ENCODE measurements around the gene NFIA.

Gene NFIA

DNA sequence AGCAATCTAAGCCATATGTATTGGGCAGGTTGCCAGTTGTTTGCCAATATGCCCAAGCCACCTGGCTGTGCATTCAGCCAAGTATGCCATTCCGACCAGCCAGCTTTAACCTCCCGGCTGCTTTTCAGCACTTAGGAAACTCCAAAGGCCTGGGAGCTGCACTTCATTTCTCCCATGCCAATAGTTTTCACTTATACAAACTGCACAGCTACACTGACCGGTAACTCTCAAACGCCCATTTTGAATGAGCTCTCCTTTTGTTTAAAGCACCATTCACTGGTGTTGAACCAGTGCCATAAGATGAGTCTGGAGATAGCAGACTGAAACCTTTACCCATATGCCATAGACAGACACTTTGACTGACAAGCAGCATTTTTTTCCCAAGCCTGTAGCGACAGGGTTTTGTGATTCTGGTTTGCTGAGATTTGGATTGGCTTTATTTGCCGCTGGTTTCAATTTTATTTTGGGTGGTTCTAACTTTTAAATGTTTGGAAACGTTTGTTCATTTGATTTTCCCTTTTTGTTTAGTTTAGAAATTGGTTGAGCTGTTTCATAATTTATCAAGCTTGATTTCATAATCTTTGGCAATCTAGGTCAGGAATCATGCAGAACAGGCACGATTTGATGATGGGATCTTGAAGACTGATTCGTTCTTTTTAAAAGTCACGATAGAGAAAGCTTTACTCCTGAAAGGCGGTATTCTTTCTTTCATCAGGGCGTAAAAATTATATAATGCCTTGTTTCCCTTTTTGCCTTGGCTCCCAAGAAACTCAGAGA, 144.6 kb downstream of the NFIA start:
- no peak for FAIRE-seq

DNA sequence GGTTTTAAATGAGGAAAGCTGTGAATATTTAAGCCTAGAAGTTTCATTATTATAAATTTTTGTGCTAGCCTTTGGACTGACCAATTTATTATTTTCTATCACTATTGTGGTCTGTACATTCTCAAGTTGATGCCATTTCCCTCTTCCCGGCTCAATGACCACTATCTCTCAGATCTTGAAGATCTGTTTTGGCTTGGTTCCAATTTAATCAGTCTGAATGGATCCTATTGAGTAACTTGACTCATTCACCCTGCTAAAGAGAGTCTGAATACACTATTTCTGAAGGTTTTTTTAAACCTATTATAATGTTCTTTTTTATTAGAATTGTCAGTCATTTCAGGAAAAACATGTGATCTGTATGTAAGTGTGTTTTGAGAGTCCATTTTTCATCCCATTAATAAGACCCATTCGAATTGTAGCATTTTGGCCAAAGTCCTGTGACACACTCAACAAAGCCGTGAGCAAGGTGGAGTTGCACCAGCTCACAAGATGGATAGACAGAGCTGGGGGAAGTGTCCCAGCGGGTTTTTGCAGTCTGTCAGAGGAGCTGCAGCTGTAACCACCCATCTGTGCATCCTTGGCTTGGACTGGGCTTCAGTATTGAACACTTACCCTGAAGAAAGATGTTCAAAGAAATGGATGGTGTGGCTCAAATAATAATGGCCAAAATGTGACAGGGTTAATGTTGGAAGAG, 145.6 kb downstream of the NFIA start:
- no peak for FAIRE-seq

DNA sequence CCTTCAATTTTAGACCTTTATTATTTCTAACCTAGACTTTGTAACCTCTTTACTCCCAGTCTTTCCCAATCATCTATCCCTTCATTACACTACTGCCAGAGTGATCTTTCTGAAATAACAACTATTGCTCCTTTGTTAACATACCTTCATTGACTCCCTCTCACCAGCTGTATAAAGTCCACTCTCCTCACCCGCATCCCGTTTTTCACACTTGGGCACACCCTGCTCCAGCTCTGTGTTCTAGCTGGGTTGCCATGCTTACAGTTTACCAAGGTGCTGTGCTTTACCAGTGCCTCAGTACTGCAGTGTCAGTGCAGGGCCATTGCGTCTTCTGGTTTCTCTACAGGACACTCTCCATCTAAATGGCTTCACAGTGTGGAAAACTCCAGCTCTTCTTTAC, 148.2 kb downstream of the NFIA start:
- FAIRE-seq: no peak

DNA sequence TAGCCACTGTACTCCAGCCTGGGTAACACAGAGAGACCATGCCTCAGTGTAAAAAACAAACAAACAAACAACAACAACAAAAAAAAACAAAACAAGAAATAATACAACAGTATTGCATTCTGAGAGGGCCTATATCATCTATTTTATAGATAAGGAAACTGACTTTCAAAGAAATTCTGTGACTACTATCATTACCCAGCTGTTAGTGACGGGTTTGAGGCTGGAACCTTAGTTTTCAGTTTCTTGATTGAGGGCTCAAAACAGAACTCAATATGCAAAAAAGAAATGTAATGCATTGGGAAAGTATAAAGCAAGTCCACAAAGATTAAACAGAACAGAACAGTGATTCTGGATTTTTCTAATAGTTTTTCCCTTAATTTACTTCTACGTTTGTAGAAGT, 149.4 kb downstream of the NFIA start:
- no peak for FAIRE-seq

DNA sequence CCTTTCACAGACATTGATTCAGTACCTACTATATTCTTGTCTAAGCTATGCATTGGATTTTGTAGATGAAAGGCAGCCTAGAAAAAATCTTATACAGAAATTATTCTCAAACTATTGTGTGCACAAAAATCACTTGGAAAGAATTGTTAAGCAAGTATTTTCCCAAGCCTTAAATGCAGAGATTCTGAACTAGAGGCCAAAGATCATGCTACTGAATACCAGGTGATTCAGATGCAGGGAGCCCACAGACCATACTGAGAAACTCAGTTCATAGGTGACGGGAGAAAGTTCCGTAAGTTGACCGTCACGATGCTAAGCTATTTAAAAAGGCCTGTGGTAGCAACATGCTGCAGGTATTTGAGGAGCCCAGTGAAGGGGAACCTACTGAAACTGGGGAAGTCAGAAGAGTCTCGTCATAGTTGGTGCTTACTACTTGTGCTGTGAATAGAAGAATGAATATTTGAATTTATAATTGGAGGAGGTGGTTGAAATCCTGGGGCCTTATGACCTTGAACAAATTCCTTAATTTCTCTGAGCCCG, 150.8 kb downstream of the NFIA start:
- no peak for FAIRE-seq

DNA sequence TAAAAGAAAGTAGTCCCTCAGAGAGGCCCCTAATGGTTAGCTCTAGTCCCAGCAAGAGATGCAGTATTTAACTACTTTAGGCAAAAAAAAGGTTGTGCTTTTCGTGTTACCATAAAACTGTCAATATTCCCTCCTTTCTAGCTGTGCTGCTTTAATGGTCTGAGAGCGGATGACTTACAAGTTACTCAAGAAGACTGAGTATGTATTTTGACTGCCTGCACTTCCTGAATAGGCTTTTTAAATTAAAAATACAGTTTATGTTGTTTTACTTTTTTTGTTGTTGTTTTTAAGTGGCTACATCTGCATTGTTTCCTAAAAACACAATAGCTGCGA, 152.2 kb downstream of the NFIA start:
- no peak for FAIRE-seq

DNA sequence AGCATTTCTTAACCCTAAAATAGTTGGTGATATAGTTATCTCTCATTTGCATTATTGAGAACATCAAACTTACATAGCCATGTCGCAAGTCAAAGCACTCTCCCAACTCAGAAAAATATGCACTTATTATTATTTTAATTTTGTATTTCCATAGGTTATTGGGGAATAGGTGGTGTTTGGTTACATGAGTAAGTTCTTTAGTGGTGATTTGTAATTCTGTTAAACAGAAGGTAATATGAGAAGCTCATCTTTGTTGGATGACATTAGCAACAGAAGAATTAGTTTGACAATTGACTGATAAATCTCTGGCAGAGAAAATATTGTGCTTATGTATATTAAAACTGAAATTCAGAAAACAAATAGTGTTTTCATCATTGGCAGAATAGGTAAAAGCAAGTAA, 154.8 kb downstream of the NFIA start:
- FAIRE-seq: no peak

DNA sequence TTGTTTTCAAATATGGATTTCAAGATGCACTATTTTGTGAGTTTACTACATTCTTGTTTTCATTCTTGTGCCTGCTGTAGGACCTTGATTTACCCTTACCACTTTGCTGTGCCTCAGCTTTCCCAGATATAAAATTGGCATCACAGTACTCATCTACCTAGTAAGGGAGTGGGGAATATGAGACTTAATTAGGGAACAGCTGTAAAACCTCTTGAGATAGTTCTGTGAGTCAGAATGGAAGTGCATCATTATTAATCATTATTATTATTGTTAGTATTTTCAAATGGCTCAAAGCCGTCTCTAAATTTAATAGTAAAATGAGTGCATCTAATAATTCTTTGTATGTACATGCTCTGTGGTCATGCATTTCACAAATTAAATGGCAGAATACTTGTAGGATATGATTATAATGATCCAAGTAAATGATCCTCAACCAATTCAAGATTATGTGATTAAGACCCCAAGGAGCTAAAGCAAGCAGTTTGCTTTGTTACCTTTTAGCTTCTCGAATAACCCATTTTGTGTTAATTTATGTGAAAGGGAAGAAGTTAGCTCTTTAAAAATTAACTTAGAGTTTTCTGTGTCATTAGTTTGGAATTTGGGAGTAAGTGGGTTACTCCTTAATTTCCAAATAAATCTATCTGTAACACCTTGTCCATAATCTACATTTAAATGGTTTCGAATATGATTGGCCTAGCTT, 155.4 kb downstream of the NFIA start:
- no peak for FAIRE-seq

DNA sequence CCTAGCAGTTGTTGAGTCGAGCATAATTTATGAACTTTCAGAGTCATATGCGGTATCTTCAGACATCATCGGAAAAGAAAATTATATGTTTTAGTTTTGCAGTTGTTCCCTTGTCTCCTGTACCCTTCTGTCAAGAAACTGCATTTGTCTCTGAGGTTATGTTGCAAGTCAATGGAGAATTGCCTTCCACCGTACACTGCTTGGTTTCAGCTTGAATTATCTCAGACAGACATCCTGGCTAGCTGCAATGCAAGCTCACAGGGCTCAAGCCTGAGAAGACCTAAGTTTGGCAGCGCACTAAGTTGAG, 156.0 kb downstream of the NFIA start:
- FAIRE-seq: no peak

DNA sequence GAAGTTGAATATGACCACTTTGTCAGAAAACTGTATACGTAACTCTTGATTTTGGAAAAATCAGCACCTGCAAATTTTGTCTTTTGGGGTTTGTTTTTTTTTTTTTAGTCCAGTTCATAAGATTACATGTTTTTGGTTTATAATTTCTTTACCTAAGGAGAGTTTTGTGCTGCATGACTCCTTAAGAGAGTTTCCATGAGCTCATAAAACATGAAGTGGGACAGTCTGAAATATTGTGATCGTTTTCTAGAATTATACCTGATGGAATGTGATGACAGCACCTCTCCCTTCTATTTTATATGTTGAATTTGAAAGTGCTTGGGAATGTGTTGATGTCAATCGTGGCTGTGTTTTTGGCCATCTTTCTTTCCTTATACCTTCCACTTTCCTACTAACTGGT, 158.5 kb downstream of the NFIA start:
- no peak for FAIRE-seq

DNA sequence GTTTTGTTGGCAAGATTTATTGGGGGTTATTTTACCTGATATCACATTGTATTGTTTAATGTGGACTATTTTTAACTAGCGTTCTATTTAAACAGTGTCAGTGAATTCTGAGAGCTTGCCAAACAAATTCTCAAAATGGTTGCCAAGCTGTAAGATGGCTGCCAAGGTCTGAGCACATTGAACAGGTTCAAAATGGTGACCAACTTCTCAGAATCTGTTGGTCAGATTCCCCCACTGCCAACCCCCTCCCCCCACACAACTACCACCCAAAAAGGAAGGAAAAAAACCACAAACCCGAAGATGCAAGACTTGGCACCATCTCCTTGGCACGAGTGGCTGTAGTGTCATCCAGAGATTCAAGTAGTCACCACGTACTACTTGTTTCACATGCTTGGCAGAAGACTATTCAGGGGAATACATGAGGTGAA, 159.1 kb downstream of the NFIA start:
- FAIRE-seq: no peak

DNA sequence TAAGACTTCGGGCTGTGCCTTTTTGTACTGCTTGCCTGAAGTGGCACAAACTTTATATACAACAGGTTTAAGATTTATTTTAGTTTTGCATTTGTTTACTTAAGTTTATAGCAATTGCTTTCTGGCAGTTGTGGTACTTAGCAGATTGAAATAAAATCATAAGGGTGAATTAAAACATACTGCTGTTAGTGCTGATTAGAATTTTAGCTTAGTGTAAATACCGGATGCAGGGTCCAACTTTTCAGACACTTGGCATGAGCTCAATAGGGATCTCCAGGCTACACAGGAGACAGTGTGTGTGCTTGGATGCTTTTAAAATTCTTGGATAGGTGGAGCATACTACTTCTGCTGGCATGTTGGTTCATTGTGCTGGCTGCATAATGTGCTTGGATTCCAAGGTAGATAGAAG, 159.6 kb downstream of the NFIA start:
- no peak for FAIRE-seq

DNA sequence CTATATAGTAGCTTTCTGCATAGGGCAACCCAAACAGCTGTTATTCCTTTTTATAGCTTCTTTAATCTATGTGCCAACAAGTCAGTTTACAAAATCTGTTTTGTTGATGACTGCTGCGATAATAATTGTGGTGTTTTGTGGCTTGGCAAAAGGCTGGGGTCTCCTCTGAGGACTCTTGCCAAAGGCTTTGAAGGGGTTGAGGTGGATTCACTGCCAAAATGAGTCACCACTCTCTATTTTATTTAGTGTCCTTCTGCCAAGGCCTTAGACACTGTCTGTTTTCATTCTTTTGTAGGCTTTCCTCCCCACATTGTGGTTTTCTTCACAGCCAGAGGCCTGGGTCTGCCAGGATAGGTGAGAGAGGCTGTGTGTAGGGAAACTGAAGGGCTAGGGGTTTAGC, 161.8 kb downstream of the NFIA start:
- no peak for FAIRE-seq

DNA sequence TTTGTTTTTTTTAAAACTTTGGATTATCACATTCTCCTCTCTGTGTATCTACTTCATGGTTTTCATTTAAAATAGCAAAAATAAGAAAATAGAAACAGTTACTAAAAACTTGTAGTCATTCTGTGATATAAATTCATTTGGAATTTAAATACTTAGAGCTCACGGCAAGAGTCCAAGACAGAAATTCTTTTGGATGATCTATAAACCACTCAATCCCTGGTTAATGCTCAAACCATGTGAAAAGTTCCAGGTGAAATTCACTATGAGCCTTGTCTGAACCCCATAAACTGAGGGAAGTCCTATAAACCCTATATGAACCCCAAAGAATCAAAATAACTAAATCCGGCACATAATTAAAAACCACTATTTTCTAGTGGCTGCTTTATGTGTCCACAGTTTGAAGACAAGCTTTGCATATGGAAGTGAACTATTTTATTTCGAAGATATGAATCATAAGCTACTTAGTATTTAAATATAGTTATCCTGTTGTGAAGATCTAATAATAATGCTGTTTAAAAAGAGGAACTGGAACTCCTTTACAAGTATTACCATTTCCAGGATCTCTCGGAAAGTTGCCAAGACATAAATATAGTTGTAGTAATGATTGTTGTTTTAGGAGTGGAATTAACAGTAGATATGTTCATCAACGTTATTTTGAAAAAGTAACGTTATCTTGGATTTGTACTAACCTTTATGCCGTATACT, 163.5 kb downstream of the NFIA start:
- FAIRE-seq: no peak

DNA sequence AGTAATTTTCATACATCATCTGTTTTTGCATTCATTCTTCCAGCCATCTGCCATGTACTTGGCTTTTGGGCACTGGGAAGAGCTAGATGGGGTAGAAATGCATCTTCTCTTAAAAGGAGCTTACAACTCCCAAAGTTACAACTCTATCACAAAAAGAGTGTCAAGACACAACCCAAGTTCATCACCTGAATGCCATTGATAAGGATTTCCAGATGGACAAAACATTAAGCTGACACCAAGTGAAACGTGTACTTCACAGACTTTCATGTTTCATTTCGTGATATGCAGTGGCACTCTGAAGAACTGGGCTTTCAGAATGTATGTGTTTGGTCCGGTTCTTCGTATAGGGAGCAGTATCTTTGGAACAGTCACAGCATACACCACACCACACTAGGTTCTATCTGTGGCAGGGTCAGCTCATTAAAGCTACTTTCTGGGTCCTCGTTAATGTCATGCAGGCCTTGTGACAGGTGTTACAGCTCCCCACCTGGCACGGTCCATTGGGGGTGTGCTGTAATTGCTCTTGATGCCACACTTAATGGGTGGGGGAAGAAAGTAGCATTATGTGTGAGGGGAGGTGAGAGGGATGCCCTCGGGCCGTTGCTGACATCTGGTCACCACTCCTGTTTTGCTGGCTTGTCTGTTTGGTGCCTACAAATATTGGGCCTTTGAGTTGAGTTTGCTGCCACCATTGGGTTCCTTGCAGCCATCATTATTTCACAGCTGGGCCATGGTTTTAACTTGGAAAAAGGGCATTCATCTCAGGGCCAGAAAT, 164.9 kb downstream of the NFIA start:
- FAIRE-seq: no peak

DNA sequence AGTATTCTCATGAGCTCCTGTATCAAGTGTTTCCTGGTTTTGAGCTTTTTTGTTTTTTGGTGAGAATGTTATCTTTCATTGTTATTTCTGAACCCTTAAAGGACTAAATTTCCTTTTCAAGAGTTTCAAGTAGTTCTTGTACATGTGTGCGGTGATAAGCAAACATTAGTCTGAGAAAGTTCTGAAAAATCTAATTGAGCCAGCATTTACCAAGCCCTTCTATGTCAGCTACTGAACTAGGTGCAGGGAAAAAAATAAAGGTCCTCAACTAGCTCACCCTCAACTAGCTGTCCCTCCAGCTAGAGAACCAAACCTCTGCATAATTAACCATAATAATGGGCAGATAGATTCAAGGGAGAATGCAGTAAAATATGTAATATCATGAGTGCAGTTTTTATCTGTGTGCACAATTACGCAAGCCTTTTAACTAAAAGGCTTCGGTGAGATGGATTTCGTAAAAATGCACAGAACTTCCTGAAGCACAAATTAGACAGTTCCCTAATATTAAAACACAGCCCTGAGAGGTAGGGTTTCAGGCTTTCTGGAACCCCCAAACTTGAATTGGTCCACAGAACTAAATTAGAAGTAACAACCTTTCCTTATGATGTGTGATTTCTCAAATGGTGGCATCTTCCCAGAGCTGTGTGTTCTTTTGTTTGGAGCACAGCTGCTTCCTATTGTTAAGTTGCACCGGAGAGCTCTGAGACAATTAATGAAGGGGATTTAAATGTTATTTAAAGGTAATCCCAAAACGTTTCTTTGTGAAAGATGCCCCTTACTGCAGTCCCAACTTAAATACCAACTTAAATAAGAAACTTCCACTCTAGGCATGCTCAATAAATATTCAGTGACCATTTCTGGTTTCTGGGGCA, 165.8 kb downstream of the NFIA start:
- no peak for FAIRE-seq

DNA sequence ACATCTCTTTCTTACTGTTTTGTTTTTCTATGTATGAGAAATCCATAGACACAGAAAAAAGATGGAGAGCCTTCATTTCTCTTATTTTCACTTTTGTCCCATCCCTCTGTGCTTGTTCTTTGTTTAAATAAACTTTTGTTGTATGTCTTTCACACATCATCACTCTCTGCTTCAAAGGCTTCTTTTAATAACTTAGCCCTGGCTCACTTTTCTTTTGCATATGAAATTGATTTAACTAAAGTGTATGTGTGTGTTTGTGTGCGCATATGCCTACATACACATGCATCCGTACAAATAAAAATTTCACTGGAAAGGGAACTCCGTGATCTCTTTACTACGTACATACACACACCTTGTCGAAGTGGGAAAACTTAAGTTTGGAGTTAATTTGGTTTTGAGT, 168.6 kb downstream of the NFIA start:
- FAIRE-seq: no peak

DNA sequence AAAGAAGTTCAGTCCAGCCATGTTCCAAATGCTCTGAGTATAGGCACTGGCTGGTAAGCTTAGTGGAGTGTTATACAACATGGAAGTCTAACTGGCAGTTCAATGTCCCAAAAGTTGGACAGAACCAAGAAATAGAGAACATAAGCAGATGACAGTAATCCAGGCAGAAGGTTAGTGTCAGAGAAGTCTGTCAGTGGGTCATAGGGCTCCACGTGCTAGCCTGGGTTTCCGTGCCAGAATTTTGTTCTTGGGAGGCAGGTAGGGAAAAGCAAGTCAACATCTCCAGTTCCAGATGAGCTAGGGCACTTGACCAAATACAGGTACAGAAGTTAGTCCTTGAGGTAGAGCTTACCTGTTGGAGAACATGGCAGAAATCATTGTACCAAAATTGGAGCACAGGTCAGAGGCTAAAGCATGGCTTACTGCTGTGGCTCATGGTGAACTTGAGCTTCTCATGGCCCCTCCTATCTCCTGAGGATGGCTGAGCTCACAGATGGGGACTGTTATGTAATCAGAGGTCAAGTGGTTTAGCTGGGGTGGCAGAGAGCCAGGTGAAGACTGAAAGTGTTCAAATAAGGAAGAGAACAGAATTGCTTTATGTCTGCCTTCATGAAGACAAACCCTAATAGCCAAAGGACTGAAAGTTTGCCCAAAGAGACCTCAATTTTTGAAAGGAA, 170.8 kb downstream of the NFIA start:
- no peak for FAIRE-seq

DNA sequence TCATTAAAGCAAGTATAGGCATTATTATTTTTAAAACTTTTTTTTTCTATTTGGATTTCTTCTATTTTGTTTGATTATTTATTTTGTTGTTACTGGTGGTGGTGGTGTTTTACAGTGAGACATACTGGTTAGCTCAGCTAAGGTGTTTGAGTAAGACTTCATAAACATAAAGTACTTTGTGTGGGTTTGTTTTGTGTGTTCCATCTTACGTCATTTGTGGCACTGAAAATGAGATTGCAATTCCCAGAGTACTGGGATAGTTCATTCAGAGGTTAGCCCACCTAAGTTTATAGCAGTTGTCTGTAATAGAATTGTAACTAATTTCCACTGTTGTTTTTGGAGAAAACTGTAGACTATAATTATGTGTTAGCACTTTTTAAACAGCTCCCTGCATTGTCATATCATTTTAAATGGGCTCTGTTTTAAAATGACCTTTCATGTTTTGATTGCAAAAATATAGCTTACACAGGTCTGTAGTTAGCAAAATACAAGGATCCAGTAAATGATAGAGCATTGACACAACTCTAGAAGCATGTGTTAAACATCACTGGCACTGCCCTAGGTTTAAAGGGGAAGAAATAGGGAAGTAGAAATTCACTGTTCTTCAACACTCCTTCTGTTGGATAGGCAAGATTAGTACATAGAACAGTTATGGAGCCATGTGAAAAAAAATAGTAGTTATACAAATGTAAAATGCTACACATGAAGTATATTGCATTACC, 171.7 kb downstream of the NFIA start:
- no peak for FAIRE-seq

DNA sequence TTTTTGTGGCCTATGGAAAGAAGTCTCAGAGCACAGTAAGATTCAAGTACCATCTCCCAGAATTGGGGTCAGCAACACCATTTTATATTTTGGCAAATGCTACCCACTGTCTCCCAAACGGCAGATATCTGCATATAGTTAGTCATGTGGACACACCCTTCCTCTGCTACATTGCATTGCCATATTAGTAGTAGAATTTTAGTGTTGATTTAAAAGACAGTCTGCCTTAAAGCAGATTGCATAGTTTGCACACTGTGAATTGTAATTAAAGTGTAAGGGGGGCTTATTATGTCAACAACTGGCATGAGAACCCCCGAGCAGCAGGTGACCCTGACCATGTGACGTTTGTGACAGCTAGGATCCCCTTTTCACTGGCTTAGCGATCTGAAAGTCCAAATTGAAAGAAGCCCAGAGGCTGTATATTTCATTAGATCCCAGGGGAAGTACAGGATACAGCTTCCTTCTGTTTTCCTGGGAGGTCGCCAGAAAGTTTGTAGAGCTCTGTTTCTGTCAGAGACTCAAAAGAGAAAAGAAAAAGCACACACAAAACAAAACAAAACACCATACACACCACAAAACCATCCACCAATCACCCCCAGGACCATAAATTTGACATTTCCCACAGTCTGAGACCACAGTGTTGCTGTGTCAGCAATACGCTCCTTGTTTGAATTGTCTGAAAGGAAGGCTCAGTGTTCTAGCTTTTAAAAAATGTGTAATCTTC, 172.4 kb downstream of the NFIA start:
- FAIRE-seq: no peak

All from A204.1 (cell line).